NCI-H1417 treated with DMSO at 0.1 percent for 48 hours (cell line): ENCODE data around the gene SERTAD1.
"Not testable (repeated sequence)": the region's sequence is repeated elsewhere in the genome, so short reads cannot be mapped to it uniquely, and the experiment has no call there.

Source experiments
- DNase-seq: peaks from one replicate; lab custom pipeline; 2025; lab: John Stamatoyannopoulos, UW

The SERTAD1 gene

GRCh38 chr19:40421993-40422747 is 3.6 kb downstream of the SERTAD1 start:
- DNase-seq, result no peak

GRCh38 chr19:40420766-40421765 is 4.7 kb downstream of the SERTAD1 start:
- DNase-seq, result no peak

- no peak for DNase-seq
Observed at GRCh38 chr19:40420451-40420765, 5.4 kb downstream of the SERTAD1 start.

GRCh38 chr19:40419780-40420179 is 6.0 kb downstream of the SERTAD1 start:
- no peak for DNase-seq

GRCh38 chr19:40419066-40419612 is 6.7 kb downstream of the SERTAD1 start:
- no peak for DNase-seq

- no peak for DNase-seq
Observed at GRCh38 chr19:40418040-40418439, 7.8 kb downstream of the SERTAD1 start.

- DNase-seq, result no peak
Observed at GRCh38 chr19:40417643-40417981, 8.2 kb downstream of the SERTAD1 start.

GRCh38 chr19:40416918-40417642 is 8.7 kb downstream of the SERTAD1 start:
- DNase-seq, result no peak

- DNase-seq, result no peak
Observed at GRCh38 chr19:40415768-40416167, 10.0 kb downstream of the SERTAD1 start.

- no peak for DNase-seq
Observed at GRCh38 chr19:40414542-40415535, 11.0 kb downstream of the SERTAD1 start.

- no peak for DNase-seq
Observed at GRCh38 chr19:40413291-40413845, 12.4 kb downstream of the SERTAD1 start, which contains the start of gene PRX. Gene PRX, minus strand, starts transcription at chr19:40413378. Its CDS starts 5,446 bp downstream, at chr19:40407932.

GRCh38 chr19:40412866-40413265 is 12.9 kb downstream of the SERTAD1 start:
- no peak for DNase-seq

- DNase-seq, result no peak
Observed at GRCh38 chr19:40411958-40412499, 13.8 kb downstream of the SERTAD1 start.

GRCh38 chr19:40411125-40411842 is 14.5 kb downstream of the SERTAD1 start:
- DNase-seq, result no peak

GRCh38 chr19:40410030-40410389 is 15.8 kb downstream of the SERTAD1 start:
- DNase-seq, result no peak

- DNase-seq, result not testable (repeated sequence)
Observed at GRCh38 chr19:40408598-40408925, 17.2 kb downstream of the SERTAD1 start.

GRCh38 chr19:40407714-40408597 is 17.8 kb downstream of the SERTAD1 start:
- DNase-seq, result no peak

GRCh38 chr19:40403262-40403984 is 22.4 kb downstream of the SERTAD1 start:
- no peak for DNase-seq
